NCI-H748 (cell line): ENCODE results near the gene FGF2.
A peak's percentile ranks its signal among the peaks of the same experiment; 100 is the strongest.

Experiments used
- DNase-seq: peaks from one replicate; lab custom pipeline; 2025; ENCODE audit not compliant: unreplicated experiment; lab: John Stamatoyannopoulos, UW

FGF2 gene

GRCh38 chr4:122889726-122890125 lies 63.1 kb downstream of the FGF2 start:
- no peak for DNase-seq

- DNase-seq: no peak
Measured at GRCh38 chr4:122890147-122890795, 63.6 kb downstream of the FGF2 start.

- DNase-seq: no peak
Measured at GRCh38 chr4:122894827-122895226, 68.2 kb downstream of the FGF2 start.

- DNase-seq: no peak
Measured at GRCh38 chr4:122895336-122895995, 68.8 kb downstream of the FGF2 start.

GRCh38 chr4:122896270-122896669 lies 69.6 kb downstream of the FGF2 start:
- no peak for DNase-seq

GRCh38 chr4:122898370-122899150 lies 71.9 kb downstream of the FGF2 start:
- no peak for DNase-seq

GRCh38 chr4:122899682-122900081 lies 73.1 kb downstream of the FGF2 start:
- DNase-seq: no peak

- DNase-seq: no peak
Measured at GRCh38 chr4:122900314-122900713, 73.7 kb downstream of the FGF2 start.

GRCh38 chr4:122901247-122902010 lies 74.8 kb downstream of the FGF2 start:
- no peak for DNase-seq

GRCh38 chr4:122903766-122904288 lies 77.2 kb downstream of the FGF2 start:
- DNase-seq: no peak

- DNase-seq: no peak
Measured at GRCh38 chr4:122906859-122907305, 80.3 kb downstream of the FGF2 start.

GRCh38 chr4:122908223-122908622 lies 81.6 kb downstream of the FGF2 start:
- DNase-seq: no peak

- peak; percentile 4 for DNase-seq
Measured at GRCh38 chr4:122909683-122910082, 83.1 kb downstream of the FGF2 start.

- no peak for DNase-seq
Measured at GRCh38 chr4:122911588-122911987, 85.0 kb downstream of the FGF2 start.

- DNase-seq: no peak
Measured at GRCh38 chr4:122912810-122913575, 86.4 kb downstream of the FGF2 start.

GRCh38 chr4:122914292-122914904 lies 87.8 kb downstream of the FGF2 start:
- DNase-seq: peak; percentile 51

GRCh38 chr4:122914938-122915337 lies 88.3 kb downstream of the FGF2 start:
- no peak for DNase-seq

- no peak for DNase-seq
Measured at GRCh38 chr4:122917731-122918130, 91.1 kb downstream of the FGF2 start.

- no peak for DNase-seq
Measured at GRCh38 chr4:122920473-122920872, 93.8 kb downstream of the FGF2 start.

GRCh38 chr4:122921300-122921699 lies 94.7 kb downstream of the FGF2 start:
- DNase-seq: no peak
